Ovary (tissue), 9 donors: Measurements from ENCODE around the gene TENT5C. TPM values are rescaled to one million over a fixed set of nuclear protein-coding genes. Genes with fewer than 3 reads are reported as not detected.

ENCODE experiments used
- DNase-seq, 5 donors: peaks; one replicate each; pipeline ENCODE4 v3.0.0-alpha.2; 2019 to 2020
- H3K27ac ChIP-seq, 2 donors: fragments of 200-600 bp; one replicate each; pipeline versions ENCODE4 v1.5.1 to v1.8.0; 2019 to 2022
- H3K27me3 ChIP-seq: fragments of 200-600 bp; one replicate; pipeline ENCODE4 v1.8.0; 2022
- H3K36me3 ChIP-seq: fragments of 200-600 bp; sonication (generic); one replicate; pipeline ENCODE4 v1.5.1; 2019
- H3K4me1 ChIP-seq: one replicate; pipeline ENCODE4 v1.8.1; 2013; ENCODE audit warnings: mild to moderate bottlenecking, moderate library complexity; ENCODE audit not compliant: insufficient read depth
- H3K4me3 ChIP-seq: fragments of 200-600 bp; sonication (generic); one replicate; pipeline ENCODE4 v1.5.1; 2017
- H3K9me3 ChIP-seq, 2 donors: fragments of 200-600 bp in 1 of 2; sonication (generic) in 1 of 2; one replicate each; pipeline versions ENCODE4 v1.5.1 to v1.8.1; 2013 to 2019; ENCODE audit warnings: mild to moderate bottlenecking in 1 of 2, moderate library complexity in 1 of 2
- EP300 ChIP-seq: sonication (generic); formaldehyde crosslinking; IDR thresholded peaks from one replicate; pipeline ENCODE4 v1.6.1; 2017; ENCODE audit warnings: antibody characterized with exemption
- POLR2A ChIP-seq: fragments of 450-650 bp; IDR thresholded peaks from one replicate; pipeline ENCODE4 v1.6.1; 2017; ENCODE audit warnings: antibody characterized with exemption, mild to moderate bottlenecking, moderate library complexity
- WGBS, 3 donors: extraction: QIAGEN DNeasy Blood & Tissue Kit in 1 of 3; methylation state at CpG; one replicate each; pipeline versions ENCODE4 v1.1.5 to v1.1.7; 2013 to 2017; 5-methylcytosine and 5-hydroxymethylcytosine counted together
- intact Hi-C, 4 donors: fragments of 100-400 bp; cut with DNase I; formaldehyde crosslinking; loops; one replicate each; pipeline versions ENCODE4 v1.11.0 to v1.15.1; 2022 to 2023
- polyA plus RNA-seq, 2 donors: library from polyadenylated mRNA; stranded (reverse); fragments of 200-250 nt in 1 of 2; fragments of 350-450 nt in 1 of 2; fragmentation: Illumina TruSeq in 1 of 2; extraction: RNeasy Lipid Tissue Mini Kit (QIAGEN cat#74804) in 1 of 2; gene quantifications; one replicate each; pipeline ENCODE4 v1.2.3, GENCODE V29; 2013 to 2014
- total RNA-seq, 7 donors: library from RNA; depleted of rRNA in 2 of 7; stranded (reverse); fragments of >200 nt in 2 of 7; fragmentation: NEBNext Ultra II Directional in 3 of 7; extraction: Animal tissue kit (Norgen Biotek cat#: 25700) in 3 of 7; gene quantifications; one replicate each; pipeline versions ENCODE4 v1.1.0 to v1.2.4, GENCODE V29; 2016 to 2023
- TF ChIP-seq, protein P1 (sequence below), 3 donors: fragments of 450-650 bp in 2 of 3; fragments of 200-600 bp in 1 of 3; IDR thresholded peaks; one replicate each; pipeline versions ENCODE4 v1.5.1 to v1.8.0; 2016 to 2022; ENCODE audit warnings: antibody characterized with exemption in 3 of 3, mild to moderate bottlenecking in 1 of 3
- donor health status: DM: no; HTN: no; CAD: no; lungs with moderate emphysema.
- donor health status: DM: no; HTN: no; CAD: no.
- donor health status: Bipolar disorder and iron deficiency.
- donor health status: DM: yes; HTN: yes; CAD: no.
- donor health status: DM: no; HTN: no; CAD: no.
- donor health status: DM: yes; HTN: yes; CAD: no.

TENT5C gene
- total and polyA plus RNA-seq, 9 donors = 2.6 to 24.7 (median 11.4) TPM

DNA sequence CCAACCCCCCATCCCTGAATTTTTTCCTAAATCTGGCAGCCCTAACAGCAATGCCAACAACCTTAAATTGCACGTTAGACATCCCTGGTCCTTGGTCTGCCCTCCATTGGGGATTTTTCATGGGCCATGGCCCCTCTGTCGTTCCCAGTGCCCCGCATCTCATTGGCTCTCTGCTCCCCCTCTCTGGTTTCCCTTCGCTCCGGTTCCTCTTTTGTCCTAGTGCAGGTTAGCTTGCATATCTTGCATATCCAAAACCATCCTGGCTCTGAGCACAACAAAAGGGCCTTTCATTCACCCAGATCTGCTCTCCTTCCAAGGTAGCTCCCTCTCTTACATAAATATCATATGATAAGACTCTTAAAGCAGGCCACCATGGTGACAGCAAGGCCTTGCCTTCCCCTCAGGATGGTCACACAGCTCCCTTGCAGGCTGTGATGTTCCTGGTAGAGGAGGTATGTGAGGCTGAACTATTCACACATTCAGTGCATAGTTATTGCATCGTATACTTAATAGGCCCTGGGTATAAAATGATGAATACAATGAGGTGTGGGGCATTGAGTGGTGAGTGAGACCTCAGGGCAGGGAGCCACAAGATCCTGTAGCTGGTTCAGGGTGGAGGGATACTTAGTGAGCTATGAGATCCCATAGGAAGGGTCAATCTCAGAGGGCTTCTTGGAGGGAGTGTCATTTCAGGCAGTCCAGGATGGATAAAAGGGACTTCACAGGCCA, 45.2 kb downstream of the TENT5C start:
- no peak overlapping the region for H3K27ac ChIP-seq
- no peaks in the 10 kb centered on the region for H3K36me3 ChIP-seq
- H3K27me3 ChIP-seq = no peaks in the 10 kb centered on the region
- H3K4me3 ChIP-seq = no peak overlapping the region
- H3K9me3 ChIP-seq = no peaks in the 10 kb centered on the region
- H3K4me1 ChIP-seq = no peaks in the 10 kb centered on the region
- intact Hi-C loops = no loop called here
- TF ChIP-seq, protein P1, sequence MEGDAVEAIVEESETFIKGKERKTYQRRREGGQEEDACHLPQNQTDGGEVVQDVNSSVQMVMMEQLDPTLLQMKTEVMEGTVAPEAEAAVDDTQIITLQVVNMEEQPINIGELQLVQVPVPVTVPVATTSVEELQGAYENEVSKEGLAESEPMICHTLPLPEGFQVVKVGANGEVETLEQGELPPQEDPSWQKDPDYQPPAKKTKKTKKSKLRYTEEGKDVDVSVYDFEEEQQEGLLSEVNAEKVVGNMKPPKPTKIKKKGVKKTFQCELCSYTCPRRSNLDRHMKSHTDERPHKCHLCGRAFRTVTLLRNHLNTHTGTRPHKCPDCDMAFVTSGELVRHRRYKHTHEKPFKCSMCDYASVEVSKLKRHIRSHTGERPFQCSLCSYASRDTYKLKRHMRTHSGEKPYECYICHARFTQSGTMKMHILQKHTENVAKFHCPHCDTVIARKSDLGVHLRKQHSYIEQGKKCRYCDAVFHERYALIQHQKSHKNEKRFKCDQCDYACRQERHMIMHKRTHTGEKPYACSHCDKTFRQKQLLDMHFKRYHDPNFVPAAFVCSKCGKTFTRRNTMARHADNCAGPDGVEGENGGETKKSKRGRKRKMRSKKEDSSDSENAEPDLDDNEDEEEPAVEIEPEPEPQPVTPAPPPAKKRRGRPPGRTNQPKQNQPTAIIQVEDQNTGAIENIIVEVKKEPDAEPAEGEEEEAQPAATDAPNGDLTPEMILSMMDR (IDR thresholded peaks at IDR 0.05) = no peak
- TF ChIP-seq POLR2A = no peak
- WGBS, 3 donors = 80 to 86% (median 85%) methylated on average over 6 of the region's 6 CpGs
- DNase-seq = no peak

DNA sequence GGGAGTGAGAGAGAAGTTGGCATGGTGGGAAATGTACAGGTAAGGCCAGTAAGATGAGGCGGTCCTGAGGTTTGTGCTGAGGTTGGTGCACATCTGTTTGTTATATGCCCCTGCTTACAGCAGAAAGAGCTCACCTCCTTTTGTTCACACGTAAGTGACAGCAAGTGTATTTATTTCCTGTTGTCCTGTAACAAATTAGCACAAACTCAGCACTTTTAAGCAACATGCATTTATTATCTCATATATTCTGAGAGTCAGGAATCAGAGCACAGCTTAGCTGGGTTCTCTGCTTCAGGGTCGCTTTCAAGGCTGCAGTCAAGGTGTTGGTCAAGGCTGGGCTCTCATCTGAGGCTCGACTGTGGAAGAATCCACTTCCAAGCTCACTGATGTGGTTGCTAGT, 45.8 kb downstream of the TENT5C start:
- Histone ChIP-seq H3K27me3 (no peaks in the 10 kb centered on the region), H3K4me3 (no peak overlapping the region), H3K4me1 (no peaks in the 10 kb centered on the region), H3K9me3 (no peaks in the 10 kb centered on the region), H3K27ac (no peak overlapping the region), H3K36me3 (no peaks in the 10 kb centered on the region)
- intact Hi-C loops = no loop called here
- 81 to 86% (median 82%) methylated on average over 4 of the region's 4 CpGs for WGBS, 3 donors
- DNase-seq = no peak
- no peak for TF ChIP-seq EP300
- TF ChIP-seq POLR2A = no peak
- TF ChIP-seq, protein P1 (IDR thresholded peaks at IDR 0.05) = no peak

DNA sequence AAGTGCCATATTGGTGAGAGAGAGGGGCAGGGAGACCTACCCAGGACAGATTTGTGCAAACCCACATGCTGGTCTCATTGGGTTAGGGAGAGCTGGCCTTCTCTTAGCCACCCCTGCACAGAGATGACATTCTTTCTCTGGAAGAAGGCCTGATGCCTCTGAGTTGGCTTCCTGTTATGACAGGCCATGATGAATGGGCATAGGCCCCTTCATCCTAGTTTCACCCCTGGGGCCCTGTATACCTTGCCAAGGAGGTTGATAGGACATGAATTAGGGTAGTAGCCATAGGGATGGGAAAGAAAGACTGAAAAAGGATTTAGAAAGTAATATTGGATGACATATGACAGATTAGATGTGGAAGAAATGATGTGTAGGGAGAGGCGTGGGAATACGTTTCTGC, 46.6 kb downstream of the TENT5C start:
- DNase-seq = no peak
- WGBS, 3 donors = 95 to 97% (median 95%) methylated on average over 2 of the region's 2 CpGs
- H3K36me3 ChIP-seq = no peaks in the 10 kb centered on the region
- H3K27me3 ChIP-seq = no peaks in the 10 kb centered on the region
- no peaks in the 10 kb centered on the region for H3K4me1 ChIP-seq
- H3K9me3 ChIP-seq = no peaks in the 10 kb centered on the region
- no peak overlapping the region for H3K4me3 ChIP-seq
- H3K27ac ChIP-seq = no peak overlapping the region
- TF ChIP-seq EP300 (no peak), POLR2A (no peak)
- TF ChIP-seq, protein P1 (IDR thresholded peaks at IDR 0.05) = no peak
- intact Hi-C loops = no loop called here

DNA sequence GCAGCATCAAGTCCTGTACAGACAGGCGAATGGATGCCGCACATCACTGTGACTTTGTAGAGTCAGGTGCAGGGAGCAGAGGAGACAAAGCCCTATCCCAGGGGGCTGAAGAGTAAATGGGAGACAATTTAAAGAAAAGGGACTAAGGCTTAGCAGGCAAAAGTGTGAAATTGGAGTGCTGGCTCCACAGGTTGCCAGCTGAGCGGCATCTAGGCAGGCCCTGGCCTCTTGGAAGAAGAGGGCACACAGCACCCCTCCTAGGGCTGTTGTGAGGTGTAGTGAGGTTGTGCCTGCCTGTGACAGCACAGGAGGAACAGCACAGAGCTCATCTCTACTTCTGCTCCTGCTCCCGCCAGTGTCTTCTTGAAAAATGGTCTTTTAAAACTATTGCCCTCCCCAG, 47.3 kb downstream of the TENT5C start:
- Histone ChIP-seq H3K27ac (no peak overlapping the region), H3K4me1 (no peaks in the 10 kb centered on the region), H3K9me3 (no peaks in the 10 kb centered on the region), H3K36me3 (no peaks in the 10 kb centered on the region), H3K4me3 (no peak overlapping the region), H3K27me3 (no peaks in the 10 kb centered on the region)
- DNase-seq = no peak
- WGBS, 3 donors = 93 to 97% (median 95%) methylated on average over 4 of the region's 4 CpGs
- intact Hi-C loops = no loop called here
- TF ChIP-seq EP300 (no peak), POLR2A (no peak)
- TF ChIP-seq, protein P1 (IDR thresholded peaks at IDR 0.05) = no peak
